ENCODE results near the gene TAS2R46. TPM values are rescaled to one million over a fixed set of nuclear protein-coding genes. Genes with fewer than 3 reads are reported as not detected.
"Not testable (repeated sequence)": the region's sequence is repeated elsewhere in the genome, so short reads cannot be mapped to it uniquely, and the experiment has no call there.

TAS2R46 gene, protein sequence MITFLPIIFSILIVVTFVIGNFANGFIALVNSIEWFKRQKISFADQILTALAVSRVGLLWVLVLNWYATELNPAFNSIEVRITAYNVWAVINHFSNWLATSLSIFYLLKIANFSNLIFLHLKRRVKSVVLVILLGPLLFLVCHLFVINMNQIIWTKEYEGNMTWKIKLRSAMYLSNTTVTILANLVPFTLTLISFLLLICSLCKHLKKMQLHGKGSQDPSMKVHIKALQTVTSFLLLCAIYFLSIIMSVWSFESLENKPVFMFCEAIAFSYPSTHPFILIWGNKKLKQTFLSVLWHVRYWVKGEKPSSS
- total RNA-seq = 1 to 10 TPM; 1.5 to 1.6 TPM
- polyA plus RNA-seq (2013, experiment 1 of 2) = 0.16 TPM
- 0.68 TPM for polyA plus RNA-seq (2013, experiment 2 of 2)
- 0 to 2.2 (median 0.58) reads per million in 172 experiments for total RNA-seq

- H3K27me3 Mint-ChIP-seq; H3K9me3 Mint-ChIP-seq; H3K9me3 ChIP-seq (ENCODE audit: control insufficient read depth in 1 of 2, insufficient read depth in 1 of 2, low read length in 2 of 2); POLR2A ChIA-PET; H3K4me3 ChIP-seq (ENCODE audit: low read length); H3K36me3 ChIP-seq (ENCODE audit: insufficient read depth, low read length); H3K27ac Mint-ChIP-seq; CTCF ChIA-PET; H3K4me1 ChIP-seq (ENCODE audit: insufficient read depth, low read length); DNase-seq; H3K4me3 Mint-ChIP-seq; intact Hi-C loops (cut with DNase I, micrococcal nuclease); H3K27me3 ChIP-seq (ENCODE audit: control insufficient read depth in 1 of 2, insufficient read depth in 2 of 2, low read length in 2 of 2); ATAC-seq (ENCODE audit: poor library complexity); H3K27ac ChIP-seq (ENCODE audit: low read depth in 1 of 2, low read length in 2 of 2): not testable (repeated sequence)
- Mint-ChIP-seq H3K4me1 (ENCODE audit: low read depth) (peaks cover 38% of the 10 kb centered on the region), H3K36me3 (ENCODE audit: low read depth) (peaks cover 22% of the 10 kb centered on the region)
Observed at GRCh38 chr12:11062194-11062593, at the start of gene TAS2R46. Gene TAS2R46 (minus strand): TSS chr12:11062294. CDS start chr12:11062294, 0 bp downstream.

GRCh38 chr12:11111213-11111612 is 49.1 kb upstream of the TAS2R46 start:
- DNase-seq; ATAC-seq (ENCODE audit: poor library complexity); H3K36me3 ChIP-seq (ENCODE audit: insufficient read depth, low read length); H3K27me3 Mint-ChIP-seq; H3K4me1 ChIP-seq (ENCODE audit: insufficient read depth, low read length); intact Hi-C loops (cut with DNase I, micrococcal nuclease); H3K27ac Mint-ChIP-seq; H3K27me3 ChIP-seq (ENCODE audit: control insufficient read depth in 1 of 2, insufficient read depth in 2 of 2, low read length in 2 of 2); POLR2A ChIA-PET; H3K4me3 Mint-ChIP-seq; H3K4me3 ChIP-seq (ENCODE audit: low read length); H3K27ac ChIP-seq (ENCODE audit: low read depth in 1 of 2, low read length in 2 of 2): not testable (repeated sequence)
- peaks cover 5 to 13% of the 10 kb centered on the region in 2 experiments for H3K9me3 ChIP-seq (ENCODE audit: control insufficient read depth in 1 of 2, insufficient read depth in 1 of 2, low read length in 2 of 2)
- Mint-ChIP-seq H3K36me3 (ENCODE audit: low read depth) (peaks cover 99% of the 10 kb centered on the region), H3K9me3 (peaks cover 14% of the 10 kb centered on the region), H3K4me1 (ENCODE audit: low read depth) (peaks cover 66% of the 10 kb centered on the region)
- CTCF ChIA-PET = interaction anchor here (1.3 kb wide), 1 partner anchor 26 kb away, joined by 3 read pairs; no protein-coding TSS in a partner anchor

- ChIA-PET POLR2A (interaction anchor here (0.9 kb wide), 1 partner anchor 62 kb away, joined by 7 read pairs; the partner anchor contains the start of gene SMIM10L1), CTCF (no interaction called here)
- no peaks in the 10 kb centered on the region for H3K27me3 Mint-ChIP-seq
- Histone ChIP-seq H3K27ac (ENCODE audit: low read depth in 1 of 2, low read length in 2 of 2) (no peak overlapping the region), H3K36me3 (ENCODE audit: insufficient read depth, low read length) (no peaks in the 10 kb centered on the region), H3K9me3 (ENCODE audit: control insufficient read depth in 1 of 2, insufficient read depth in 1 of 2, low read length in 2 of 2) (peaks cover 5 to 9% of the 10 kb centered on the region in 2 experiments), H3K4me1 (ENCODE audit: insufficient read depth, low read length) (peaks cover 9% of the 10 kb centered on the region), H3K27me3 (ENCODE audit: control insufficient read depth in 1 of 2, insufficient read depth in 2 of 2, low read length in 2 of 2) (no peaks in the 10 kb centered on the region), H3K4me3 (ENCODE audit: low read length) (no peak overlapping the region)
- intact Hi-C loops (cut with DNase I, micrococcal nuclease) = no loop called here
- no peak for ATAC-seq (ENCODE audit: poor library complexity)
- peaks cover 95% of the 10 kb centered on the region for H3K36me3 Mint-ChIP-seq (ENCODE audit: low read depth)
- no peak overlapping the region for H3K4me3 Mint-ChIP-seq
- peaks cover 58% of the 10 kb centered on the region for H3K4me1 Mint-ChIP-seq (ENCODE audit: low read depth)
- H3K27ac Mint-ChIP-seq = peak overlapping the region; percentile 42
- DNase-seq = peak in 1 of 14 experiments; percentile 14
- H3K9me3 Mint-ChIP-seq = peaks cover 16% of the 10 kb centered on the region
- TF ChIP-seq, protein P1, sequence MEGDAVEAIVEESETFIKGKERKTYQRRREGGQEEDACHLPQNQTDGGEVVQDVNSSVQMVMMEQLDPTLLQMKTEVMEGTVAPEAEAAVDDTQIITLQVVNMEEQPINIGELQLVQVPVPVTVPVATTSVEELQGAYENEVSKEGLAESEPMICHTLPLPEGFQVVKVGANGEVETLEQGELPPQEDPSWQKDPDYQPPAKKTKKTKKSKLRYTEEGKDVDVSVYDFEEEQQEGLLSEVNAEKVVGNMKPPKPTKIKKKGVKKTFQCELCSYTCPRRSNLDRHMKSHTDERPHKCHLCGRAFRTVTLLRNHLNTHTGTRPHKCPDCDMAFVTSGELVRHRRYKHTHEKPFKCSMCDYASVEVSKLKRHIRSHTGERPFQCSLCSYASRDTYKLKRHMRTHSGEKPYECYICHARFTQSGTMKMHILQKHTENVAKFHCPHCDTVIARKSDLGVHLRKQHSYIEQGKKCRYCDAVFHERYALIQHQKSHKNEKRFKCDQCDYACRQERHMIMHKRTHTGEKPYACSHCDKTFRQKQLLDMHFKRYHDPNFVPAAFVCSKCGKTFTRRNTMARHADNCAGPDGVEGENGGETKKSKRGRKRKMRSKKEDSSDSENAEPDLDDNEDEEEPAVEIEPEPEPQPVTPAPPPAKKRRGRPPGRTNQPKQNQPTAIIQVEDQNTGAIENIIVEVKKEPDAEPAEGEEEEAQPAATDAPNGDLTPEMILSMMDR (IDR thresholded peaks at IDR 0.05) = no peak
Observed at GRCh38 chr12:11108862-11109261, 46.8 kb upstream of the TAS2R46 start.

DNA sequence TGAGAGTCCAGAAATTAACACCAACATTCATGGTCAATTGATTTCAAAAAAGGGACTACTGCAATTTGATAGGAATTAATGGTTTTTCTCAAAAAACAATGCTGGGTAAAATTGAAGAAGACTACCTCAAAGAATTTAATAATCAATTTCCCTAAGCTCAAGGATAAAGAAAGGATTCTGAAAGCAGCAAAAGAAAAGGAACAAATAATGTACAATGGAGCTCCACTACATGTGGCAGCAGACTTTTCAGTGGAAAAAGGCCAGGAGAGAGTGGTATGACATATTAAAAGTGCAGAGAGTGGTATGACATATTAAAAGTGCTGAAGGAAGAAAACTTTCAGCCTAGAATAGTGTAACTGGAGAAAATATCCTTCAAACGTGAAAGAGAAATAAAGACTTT is 45.6 kb upstream of the TAS2R46 start:
- peaks cover 93% of the 10 kb centered on the region for H3K36me3 Mint-ChIP-seq (ENCODE audit: low read depth)
- ChIA-PET POLR2A (no interaction called here), CTCF (no interaction called here)
- H3K4me3 ChIP-seq (ENCODE audit: low read length) = no peak overlapping the region
- ATAC-seq (ENCODE audit: poor library complexity) (no peak), DNase-seq (no peak)
- H3K9me3 ChIP-seq (ENCODE audit: control insufficient read depth in 1 of 2, insufficient read depth in 1 of 2, low read length in 2 of 2) = peaks cover 5 to 9% of the 10 kb centered on the region in 2 experiments
- H3K27me3 ChIP-seq (ENCODE audit: control insufficient read depth in 1 of 2, insufficient read depth in 2 of 2, low read length in 2 of 2) = no peaks in the 10 kb centered on the region
- H3K36me3 ChIP-seq (ENCODE audit: insufficient read depth, low read length) = no peaks in the 10 kb centered on the region
- H3K4me1 ChIP-seq (ENCODE audit: insufficient read depth, low read length) = peaks cover 9% of the 10 kb centered on the region
- TF ChIP-seq, protein P1 (IDR thresholded peaks at IDR 0.05) = no peak
- H3K27me3 Mint-ChIP-seq = no peaks in the 10 kb centered on the region
- H3K4me1 Mint-ChIP-seq (ENCODE audit: low read depth) = peaks cover 47% of the 10 kb centered on the region
- intact Hi-C loops (cut with DNase I, micrococcal nuclease) = no loop called here
- no peak overlapping the region for H3K4me3 Mint-ChIP-seq
- H3K27ac ChIP-seq (ENCODE audit: low read depth in 1 of 2, low read length in 2 of 2) = no peak overlapping the region
- H3K27ac Mint-ChIP-seq = no peak overlapping the region
- H3K9me3 Mint-ChIP-seq = peaks cover 12% of the 10 kb centered on the region

Measured in CD4-positive, alpha-beta T cell (primary cell).